K562 (cell line): Measurements from ENCODE around the gene ARHGAP10. TPM values are rescaled to one million over a fixed set of nuclear protein-coding genes. Genes with fewer than 3 reads are reported as not detected.

Experiments used
- DIDO1 ChIP-seq: fragments of 450-650 bp; IDR thresholded peaks from 2 replicates; pipeline ENCODE4 v1.6.1; 2016; ENCODE audit warnings: low read depth, missing biosample characterization, missing genetic modification characterization
- ELK1 ChIP-seq: sonication (generic); formaldehyde crosslinking; IDR thresholded peaks from 2 replicates; pipeline ENCODE4 v1.8.1; 2022; ENCODE audit warnings: missing genetic modification reagents
- GATAD2B ChIP-seq: fragments of 450-650 bp; IDR thresholded peaks from 2 replicates; pipeline ENCODE4 v1.6.1; 2017; ENCODE audit warnings: mild to moderate bottlenecking, borderline replicate concordance
- HDAC1 ChIP-seq, 2 experiments: fragments of 450-650 bp; IDR thresholded peaks; 2 replicates each; pipeline ENCODE4 v1.6.1; 2016 to 2017; ENCODE audit warnings: inconsistent platforms in 1 of 2, mild to moderate bottlenecking in 1 of 2, moderate library complexity in 1 of 2
- NBN ChIP-seq: fragments of 450-650 bp; IDR thresholded peaks from 2 replicates; pipeline ENCODE4 v1.6.1; 2016; ENCODE audit warnings: low read depth, mild to moderate bottlenecking
- PHB ChIP-seq: fragments of 250-450 bp; sonication (Bioruptor Pico); IDR thresholded peaks from 2 replicates; pipeline ENCODE4 v1.5.0; 2021
- POLR2H ChIP-seq: IDR thresholded peaks from 2 replicates; pipeline ENCODE4 v1.6.1; 2016; ENCODE audit warnings: missing genetic modification characterization, low read depth, mild to moderate bottlenecking, control low read depth, missing compliant biosample characterization, moderate library complexity
- SIN3A ChIP-seq, 2 experiments: fragments of 150-350 bp in 1 of 2; IDR thresholded peaks; 2 replicates each; pipeline ENCODE4 v1.6.1; 2011 to 2016; ENCODE audit warnings: borderline replicate concordance in 2 of 2, low read depth in 2 of 2, low read length in 2 of 2, mild to moderate bottlenecking in 2 of 2, moderate library complexity in 2 of 2; ENCODE audit not compliant: control insufficient read depth in 1 of 2
- TAF1 ChIP-seq: IDR thresholded peaks from 2 replicates; pipeline ENCODE4 v1.6.1; 2011; ENCODE audit warnings: mild to moderate bottlenecking, low read length, moderate library complexity; ENCODE audit not compliant: insufficient read depth, control insufficient read depth, severe bottlenecking; ENCODE audit errors: extremely low read depth
- USF2 ChIP-seq: sonication (generic); formaldehyde crosslinking; IDR thresholded peaks from 2 replicates; pipeline ENCODE4 v1.5.0; 2020; ENCODE audit warnings: missing genetic modification reagents
- ZBTB12 ChIP-seq: fragments of 250-450 bp; sonication (Bioruptor Pico); IDR thresholded peaks from 2 replicates; pipeline ENCODE4 v1.4.0; 2020
- ZBTB2 ChIP-seq: fragments of 450-650 bp; IDR thresholded peaks from 2 replicates; pipeline ENCODE4 v1.6.1; 2016; ENCODE audit warnings: antibody characterized with exemption
- polyA plus RNA-seq, 8 experiments: library from polyadenylated mRNA; depleted of rRNA in 4 of 8; stranded (reverse) in 5 of 8; unstranded in 3 of 8; fragments of >200 nt; fragmentation: Nextera tagmentation in 2 of 8; fragmentation: Illumina TruSeq in 1 of 8; extraction: Ambion mirVana in 2 of 8; extraction: Trizol in 1 of 8; gene quantifications; 2 replicates each; pipeline versions ENCODE4 v1.2.1 to v1.2.3, GENCODE V29; 2011 to 2014; ENCODE audit warnings: inconsistent platforms in 1 of 8, missing spikeins in 1 of 8
- total RNA-seq, 7 experiments: library from RNA; depleted of rRNA in 6 of 7; stranded (reverse); fragments of >200 nt in 6 of 7; fragmentation: Illumina TruSeq in 2 of 7; extraction: Trizol in 2 of 7; gene quantifications; 2 replicates each; pipeline versions ENCODE4 v1.2.1 to v1.2.3, GENCODE V29; 2011 to 2021; ENCODE audit warnings: low replicate concordance in 1 of 7

ARHGAP10 gene
- total and polyA plus RNA-seq, 9 of the 15 experiments (the other 6 are each of a cell fraction or from before 2014, with no cell fraction given), result 0.03 to 0.22 (median 0.06) TPM; not detected in 3

- TF ChIP-seq NBN (peak; percentile 67), PHB (CRISPR knock-in tag) (no peak; the same call in 1 of the 2 replicates), DIDO1 (tag) (peak; percentile 73), SIN3A (IDR thresholded peaks at IDR 0.05; ENCODE audit: borderline replicate concordance in 2 of 2, control insufficient read depth in 1 of 2, low read depth in 2 of 2, low read length in 2 of 2) (peak in 1 of 2 experiments; percentile 66; a peak in 1 of 4 replicates), ZBTB12 (CRISPR knock-in tag) (peak; percentile 96), TAF1 (peak; percentile 68), HDAC1 (IDR thresholded peaks at IDR 0.05) (peak in 1 of 2 experiments; percentile 50; a peak in 2 of 4 replicates), USF2 (CRISPR knock-in tag) (peak; percentile 17; the same call in 1 of the 2 replicates), ELK1 (CRISPR knock-in tag) (no peak), GATAD2B (no peak), POLR2H (tag) (peak; percentile 79), ZBTB2 (peak; percentile 99)
Observed at GRCh38 chr4:147683717-147684700, 47.9 kb upstream of the ARHGAP10 start, which contains the start of gene PRMT9 (continued).
